Measurements from ENCODE around the gene ZNF385C.
"Not testable (repeated sequence)": the region's sequence is repeated elsewhere in the genome, so short reads cannot be mapped to it uniquely, and the experiment has no call there.

Gene ZNF385C

DNA sequence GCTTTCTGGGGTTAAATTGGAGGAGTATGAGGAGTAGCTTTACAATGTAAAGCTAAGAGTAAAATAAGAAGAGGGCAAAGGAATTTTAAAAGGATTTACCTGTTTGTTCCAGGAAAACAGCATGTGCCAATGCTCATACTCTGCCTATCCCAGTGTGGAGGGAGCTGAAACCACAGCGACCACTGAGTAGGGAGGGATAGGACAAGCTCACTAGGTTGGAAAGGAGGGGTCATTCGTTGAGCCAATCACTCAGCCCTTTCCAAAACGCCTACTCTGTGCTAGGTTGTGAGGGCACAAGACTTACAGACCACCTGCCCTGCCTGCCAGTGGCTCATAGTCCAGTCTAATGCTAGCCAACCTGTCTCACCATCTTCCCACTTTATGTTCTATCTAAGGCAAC is 79.9 kb downstream of the ZNF385C start:
- TF ChIP-seq, protein P1, sequence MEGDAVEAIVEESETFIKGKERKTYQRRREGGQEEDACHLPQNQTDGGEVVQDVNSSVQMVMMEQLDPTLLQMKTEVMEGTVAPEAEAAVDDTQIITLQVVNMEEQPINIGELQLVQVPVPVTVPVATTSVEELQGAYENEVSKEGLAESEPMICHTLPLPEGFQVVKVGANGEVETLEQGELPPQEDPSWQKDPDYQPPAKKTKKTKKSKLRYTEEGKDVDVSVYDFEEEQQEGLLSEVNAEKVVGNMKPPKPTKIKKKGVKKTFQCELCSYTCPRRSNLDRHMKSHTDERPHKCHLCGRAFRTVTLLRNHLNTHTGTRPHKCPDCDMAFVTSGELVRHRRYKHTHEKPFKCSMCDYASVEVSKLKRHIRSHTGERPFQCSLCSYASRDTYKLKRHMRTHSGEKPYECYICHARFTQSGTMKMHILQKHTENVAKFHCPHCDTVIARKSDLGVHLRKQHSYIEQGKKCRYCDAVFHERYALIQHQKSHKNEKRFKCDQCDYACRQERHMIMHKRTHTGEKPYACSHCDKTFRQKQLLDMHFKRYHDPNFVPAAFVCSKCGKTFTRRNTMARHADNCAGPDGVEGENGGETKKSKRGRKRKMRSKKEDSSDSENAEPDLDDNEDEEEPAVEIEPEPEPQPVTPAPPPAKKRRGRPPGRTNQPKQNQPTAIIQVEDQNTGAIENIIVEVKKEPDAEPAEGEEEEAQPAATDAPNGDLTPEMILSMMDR (conservative IDR thresholded peaks at IDR 0.05): no peak
- peak overlapping the region; percentile 84 for H3K27ac ChIP-seq

DNA sequence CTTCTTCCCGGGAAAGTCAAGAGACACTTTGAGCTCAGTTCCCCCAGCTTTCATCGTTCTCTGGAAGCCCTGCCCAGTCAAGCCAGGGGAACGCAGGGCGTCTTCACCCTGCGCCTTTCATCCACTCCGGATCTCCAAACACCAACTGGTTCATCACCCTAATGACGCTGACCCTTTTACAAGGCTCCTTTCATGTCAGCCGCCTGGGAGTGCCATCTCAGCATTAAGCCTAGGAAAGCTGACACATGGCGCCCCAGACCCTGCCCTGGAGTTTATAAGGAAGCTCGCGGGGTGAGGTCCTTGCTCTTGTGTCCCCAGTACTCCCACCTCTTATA is 80.4 kb downstream of the ZNF385C start:
- TF ChIP-seq, protein P1 (conservative IDR thresholded peaks at IDR 0.05): no peak
- peak overlapping the region; percentile 84 for H3K27ac ChIP-seq

GRCh38 chr17:42016941-42017865 is 81.1 kb downstream of the ZNF385C start, which contains the start of gene DNAJC7:
DNAJC7 (minus strand) TSS chr17:42017439; CDS start chr17:42017416, 23 bp downstream.
- H3K27ac ChIP-seq: peak within 1 kb of the TSS; percentile 84
- TF ChIP-seq, protein P1 (conservative IDR thresholded peaks at IDR 0.05): no peak

- TF ChIP-seq, protein P1 (conservative IDR thresholded peaks at IDR 0.05): no peak
- H3K27ac ChIP-seq: peak overlapping the region; percentile 84
These were observed 81.9 kb downstream of the ZNF385C start for GRCh38 chr17:42016411-42016831.

GRCh38 chr17:42013740-42014139 is 84.5 kb downstream of the ZNF385C start:
- H3K27ac ChIP-seq: not testable (repeated sequence)

- not testable (repeated sequence) for H3K27ac ChIP-seq
These were observed 85.9 kb downstream of the ZNF385C start for GRCh38 chr17:42012363-42012762.

DNA sequence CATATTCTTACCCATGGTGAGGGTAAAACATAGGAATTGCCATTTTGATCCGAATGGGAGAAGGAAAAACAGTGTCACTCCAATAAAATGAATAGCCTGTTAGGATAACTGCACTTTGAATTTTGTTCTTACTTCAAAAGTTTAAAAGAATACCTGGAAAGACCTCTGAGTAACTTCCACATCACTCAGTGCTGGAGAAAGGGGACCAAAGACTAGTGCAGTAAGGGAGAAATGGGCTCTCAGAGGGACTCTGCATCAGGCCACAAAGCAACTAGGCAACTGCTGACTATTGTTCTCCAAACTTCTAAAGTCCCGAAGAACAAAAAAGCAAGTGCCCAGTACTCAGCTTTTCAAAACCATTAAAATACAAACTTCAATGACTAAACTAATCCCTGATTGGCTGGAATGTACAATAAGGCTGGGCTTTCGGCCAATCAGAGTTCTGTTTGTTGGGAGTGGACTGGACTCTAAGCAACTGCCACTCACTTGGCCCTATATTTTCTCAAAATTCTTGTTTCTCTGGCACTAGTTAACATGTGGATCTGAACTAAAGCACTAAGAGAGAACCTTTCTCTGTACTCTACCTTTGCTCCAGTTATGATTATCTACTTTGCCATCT is 87.3 kb downstream of the ZNF385C start:
- no peak overlapping the region for H3K27ac ChIP-seq
- TF ChIP-seq, protein P1 (conservative IDR thresholded peaks at IDR 0.05): no peak

DNA sequence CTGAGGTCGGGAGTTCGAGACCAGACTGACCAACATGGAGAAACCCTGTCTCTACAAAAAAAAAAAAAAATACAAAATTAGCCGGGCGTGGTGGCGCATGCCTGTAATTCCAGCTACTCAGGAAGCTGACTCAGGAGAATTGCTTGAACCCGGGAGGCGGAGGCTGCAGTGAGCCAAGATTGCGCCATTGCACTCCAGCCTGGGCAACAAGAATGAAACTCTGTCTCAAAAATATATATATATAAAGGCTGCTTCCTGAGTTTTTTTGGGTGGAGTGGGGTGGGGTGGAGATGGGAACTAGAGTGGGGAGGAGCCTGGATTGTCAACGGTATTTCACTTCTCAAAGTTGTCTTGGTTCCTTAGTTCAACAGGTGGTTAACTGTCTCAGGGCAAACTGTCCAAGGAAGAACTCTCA is 88.0 kb downstream of the ZNF385C start:
- not testable (repeated sequence) for H3K27ac ChIP-seq

DNA sequence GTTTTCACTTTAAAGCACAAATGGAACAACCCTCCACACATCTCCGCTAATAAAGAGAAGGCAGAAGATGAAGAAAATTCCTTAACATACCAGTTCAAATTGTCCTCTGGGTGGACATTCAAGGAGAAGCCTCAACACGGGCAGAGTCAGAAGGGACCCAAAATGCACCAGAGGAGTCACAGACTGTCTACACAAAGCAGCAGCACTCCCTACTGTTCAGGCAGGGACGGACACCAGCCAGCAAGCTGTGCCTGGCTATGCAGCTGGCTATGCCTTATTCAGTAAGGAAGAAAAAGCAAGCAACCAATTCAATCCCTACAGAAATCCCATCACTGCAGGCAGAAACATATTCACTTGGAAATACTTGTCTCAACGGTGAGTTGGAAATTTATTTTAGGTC is 89.1 kb downstream of the ZNF385C start:
- TF ChIP-seq, protein P1 (conservative IDR thresholded peaks at IDR 0.05): no peak
- H3K27ac ChIP-seq: no peak overlapping the region

Measured in VCaP (cell line).